Measurements from ENCODE around the gene INO80B. TPM values are rescaled to one million over a fixed set of nuclear protein-coding genes. Genes with fewer than 3 reads are reported as not detected.

The INO80B gene
- polyA plus RNA-seq, 1 donor from 2014 or later = 35.2 TPM

GRCh38 chr2:74457549-74458131, 2.8 kb downstream of the INO80B start:
- no peaks in the 10 kb centered on the region for H3K9me2 ChIP-seq (ENCODE audit: insufficient read depth, low read length)
- peak overlapping the region; percentile 65 for H3K4me2 ChIP-seq (ENCODE audit: low read length)
- H3K9ac ChIP-seq (ENCODE audit: low read length) = peak overlapping the region; percentile 95
- TF ChIP-seq TAF1 (IDR thresholded peaks at IDR 0.05; ENCODE audit: low read depth) = peak; percentile 86
- TF ChIP-seq, protein P1, sequence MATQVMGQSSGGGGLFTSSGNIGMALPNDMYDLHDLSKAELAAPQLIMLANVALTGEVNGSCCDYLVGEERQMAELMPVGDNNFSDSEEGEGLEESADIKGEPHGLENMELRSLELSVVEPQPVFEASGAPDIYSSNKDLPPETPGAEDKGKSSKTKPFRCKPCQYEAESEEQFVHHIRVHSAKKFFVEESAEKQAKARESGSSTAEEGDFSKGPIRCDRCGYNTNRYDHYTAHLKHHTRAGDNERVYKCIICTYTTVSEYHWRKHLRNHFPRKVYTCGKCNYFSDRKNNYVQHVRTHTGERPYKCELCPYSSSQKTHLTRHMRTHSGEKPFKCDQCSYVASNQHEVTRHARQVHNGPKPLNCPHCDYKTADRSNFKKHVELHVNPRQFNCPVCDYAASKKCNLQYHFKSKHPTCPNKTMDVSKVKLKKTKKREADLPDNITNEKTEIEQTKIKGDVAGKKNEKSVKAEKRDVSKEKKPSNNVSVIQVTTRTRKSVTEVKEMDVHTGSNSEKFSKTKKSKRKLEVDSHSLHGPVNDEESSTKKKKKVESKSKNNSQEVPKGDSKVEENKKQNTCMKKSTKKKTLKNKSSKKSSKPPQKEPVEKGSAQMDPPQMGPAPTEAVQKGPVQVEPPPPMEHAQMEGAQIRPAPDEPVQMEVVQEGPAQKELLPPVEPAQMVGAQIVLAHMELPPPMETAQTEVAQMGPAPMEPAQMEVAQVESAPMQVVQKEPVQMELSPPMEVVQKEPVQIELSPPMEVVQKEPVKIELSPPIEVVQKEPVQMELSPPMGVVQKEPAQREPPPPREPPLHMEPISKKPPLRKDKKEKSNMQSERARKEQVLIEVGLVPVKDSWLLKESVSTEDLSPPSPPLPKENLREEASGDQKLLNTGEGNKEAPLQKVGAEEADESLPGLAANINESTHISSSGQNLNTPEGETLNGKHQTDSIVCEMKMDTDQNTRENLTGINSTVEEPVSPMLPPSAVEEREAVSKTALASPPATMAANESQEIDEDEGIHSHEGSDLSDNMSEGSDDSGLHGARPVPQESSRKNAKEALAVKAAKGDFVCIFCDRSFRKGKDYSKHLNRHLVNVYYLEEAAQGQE (IDR thresholded peaks at IDR 0.05; ENCODE audit: borderline replicate concordance) = peak; percentile 79
- peak; percentile 69 for TF ChIP-seq POLR2AphosphoS5 (IDR thresholded peaks at IDR 0.05)
- TF ChIP-seq EZH2 (IDR thresholded peaks at IDR 0.05; ENCODE audit: borderline replicate concordance, insufficient read depth, low read length, poor library complexity, severe bottlenecking) = no peak
- TF ChIP-seq RAD21 (conservative IDR thresholded peaks at IDR 0.05) = no peak
- no peak for TF ChIP-seq MXI1 (conservative IDR thresholded peaks at IDR 0.05; ENCODE audit: poor library complexity, severe bottlenecking)
- no peak for TF ChIP-seq EP300 (conservative IDR thresholded peaks at IDR 0.05; ENCODE audit: poor library complexity, severe bottlenecking)
- TF ChIP-seq, protein P2, sequence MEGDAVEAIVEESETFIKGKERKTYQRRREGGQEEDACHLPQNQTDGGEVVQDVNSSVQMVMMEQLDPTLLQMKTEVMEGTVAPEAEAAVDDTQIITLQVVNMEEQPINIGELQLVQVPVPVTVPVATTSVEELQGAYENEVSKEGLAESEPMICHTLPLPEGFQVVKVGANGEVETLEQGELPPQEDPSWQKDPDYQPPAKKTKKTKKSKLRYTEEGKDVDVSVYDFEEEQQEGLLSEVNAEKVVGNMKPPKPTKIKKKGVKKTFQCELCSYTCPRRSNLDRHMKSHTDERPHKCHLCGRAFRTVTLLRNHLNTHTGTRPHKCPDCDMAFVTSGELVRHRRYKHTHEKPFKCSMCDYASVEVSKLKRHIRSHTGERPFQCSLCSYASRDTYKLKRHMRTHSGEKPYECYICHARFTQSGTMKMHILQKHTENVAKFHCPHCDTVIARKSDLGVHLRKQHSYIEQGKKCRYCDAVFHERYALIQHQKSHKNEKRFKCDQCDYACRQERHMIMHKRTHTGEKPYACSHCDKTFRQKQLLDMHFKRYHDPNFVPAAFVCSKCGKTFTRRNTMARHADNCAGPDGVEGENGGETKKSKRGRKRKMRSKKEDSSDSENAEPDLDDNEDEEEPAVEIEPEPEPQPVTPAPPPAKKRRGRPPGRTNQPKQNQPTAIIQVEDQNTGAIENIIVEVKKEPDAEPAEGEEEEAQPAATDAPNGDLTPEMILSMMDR (IDR thresholded peaks at IDR 0.05; ENCODE audit: poor library complexity, severe bottlenecking) = no peak
- peak; percentile 30 for TF ChIP-seq SMC3 (conservative IDR thresholded peaks at IDR 0.05; ENCODE audit: poor library complexity)
- peak overlapping the region; percentile 98 for H3K27ac ChIP-seq (ENCODE audit: low read length)
- H3K4me3 ChIP-seq (ENCODE audit: low read length) = peak overlapping the region; percentile 99
- no peaks in the 10 kb centered on the region for H3K9me3 ChIP-seq (ENCODE audit: low read length)
- H4K20me1 ChIP-seq (ENCODE audit: insufficient read depth) = no peaks in the 10 kb centered on the region
- no peaks in the 10 kb centered on the region for H3K27me3 ChIP-seq (ENCODE audit: insufficient read depth, low read depth, low read length)
- no peaks in the 10 kb centered on the region for H3K36me3 ChIP-seq (ENCODE audit: insufficient read depth, low read length)
- H3K79me2 ChIP-seq (replicated peaks; ENCODE audit: insufficient read depth, low read length) = peaks cover 12% of the 10 kb centered on the region
- peak overlapping the region; percentile 69 for H2AFZ ChIP-seq (ENCODE audit: low read depth, low read length)
- no peaks in the 10 kb centered on the region for H3F3A ChIP-seq (ENCODE audit: insufficient read depth, low read length, poor library complexity, severe bottlenecking)

GRCh38 chr2:74458132-74458937, 3.4 kb downstream of the INO80B start, which contains the start of gene WBP1:
TSS of gene WBP1 (plus strand) at chr2:74458438. CDS start at chr2:74458603, 165 bp downstream.
- Histone ChIP-seq H3K27me3 (ENCODE audit: insufficient read depth, low read depth, low read length) (no peaks in the 10 kb centered on the region), H3K9me2 (ENCODE audit: insufficient read depth, low read length) (no peaks in the 10 kb centered on the region), H3K36me3 (ENCODE audit: insufficient read depth, low read length) (no peaks in the 10 kb centered on the region), H3K4me2 (ENCODE audit: low read length) (peak within 1 kb of the TSS; percentile 97), H3K79me2 (replicated peaks; ENCODE audit: insufficient read depth, low read length) (peaks cover 12% of the 10 kb centered on the region), H3K4me3 (ENCODE audit: low read length) (peak within 1 kb of the TSS; percentile 99), H4K20me1 (ENCODE audit: insufficient read depth) (no peaks in the 10 kb centered on the region), H3F3A (ENCODE audit: insufficient read depth, low read length, poor library complexity, severe bottlenecking) (no peaks in the 10 kb centered on the region), H3K9me3 (ENCODE audit: low read length) (no peaks in the 10 kb centered on the region), H3K9ac (ENCODE audit: low read length) (peak within 1 kb of the TSS; percentile 95), H3K27ac (ENCODE audit: low read length) (peak within 1 kb of the TSS; percentile 98), H2AFZ (ENCODE audit: low read depth, low read length) (peak within 1 kb of the TSS; percentile 73)
- TF ChIP-seq EP300 (conservative IDR thresholded peaks at IDR 0.05; ENCODE audit: poor library complexity, severe bottlenecking) (no peak), RAD21 (conservative IDR thresholded peaks at IDR 0.05) (no peak), EZH2 (IDR thresholded peaks at IDR 0.05; ENCODE audit: borderline replicate concordance, insufficient read depth, low read length, poor library complexity, severe bottlenecking) (no peak), SMC3 (conservative IDR thresholded peaks at IDR 0.05; ENCODE audit: poor library complexity) (no peak), TAF1 (IDR thresholded peaks at IDR 0.05; ENCODE audit: low read depth) (no peak), MXI1 (conservative IDR thresholded peaks at IDR 0.05; ENCODE audit: poor library complexity, severe bottlenecking) (peak; percentile 57), POLR2AphosphoS5 (IDR thresholded peaks at IDR 0.05) (peak; percentile 76)
- TF ChIP-seq, protein P2 (IDR thresholded peaks at IDR 0.05; ENCODE audit: poor library complexity, severe bottlenecking) = peak; percentile 22
- TF ChIP-seq, protein P1 (IDR thresholded peaks at IDR 0.05; ENCODE audit: borderline replicate concordance) = peak; percentile 9

Data from neural cell (in vitro differentiated cells).